ENCODE measurements around the gene KRTAP12-3. TPM values are rescaled to one million over a fixed set of nuclear protein-coding genes. Genes with fewer than 3 reads are reported as not detected.
"Not testable (repeated sequence)": the region's sequence is repeated elsewhere in the genome, so short reads cannot be mapped to it uniquely, and the experiment has no call there.

The KRTAP12-3 gene
- total and polyA plus RNA-seq, 3 donors from 2014 or later = not detected

- H3K36me3 ChIP-seq (ENCODE audit: low read depth, missing control alignments) = no peaks in the 10 kb centered on the region
- WGBS, 2 donors = 89 to 92% methylated on average over 1 of the region's 1 CpG
- no peaks in the 10 kb centered on the region for H3K4me1 ChIP-seq
- H3K27me3 ChIP-seq = no peaks in the 10 kb centered on the region
- DNase-seq = no peak
- no peak for TF ChIP-seq CTCF (IDR thresholded peaks at IDR 0.05)
- TF ChIP-seq POLR2A (IDR thresholded peaks at IDR 0.05) = no peak
- no peak overlapping the region for H3K4me3 ChIP-seq
- intact Hi-C loops (cut with DNase I; ENCODE audit: low total_unique reads) = no loop called here
- H3K9me3 ChIP-seq = no peaks in the 10 kb centered on the region
- H3K27ac ChIP-seq = no peak overlapping the region
Observed at GRCh38 chr21:44632067-44632466, 25.7 kb upstream of the KRTAP12-3 start.

DNA sequence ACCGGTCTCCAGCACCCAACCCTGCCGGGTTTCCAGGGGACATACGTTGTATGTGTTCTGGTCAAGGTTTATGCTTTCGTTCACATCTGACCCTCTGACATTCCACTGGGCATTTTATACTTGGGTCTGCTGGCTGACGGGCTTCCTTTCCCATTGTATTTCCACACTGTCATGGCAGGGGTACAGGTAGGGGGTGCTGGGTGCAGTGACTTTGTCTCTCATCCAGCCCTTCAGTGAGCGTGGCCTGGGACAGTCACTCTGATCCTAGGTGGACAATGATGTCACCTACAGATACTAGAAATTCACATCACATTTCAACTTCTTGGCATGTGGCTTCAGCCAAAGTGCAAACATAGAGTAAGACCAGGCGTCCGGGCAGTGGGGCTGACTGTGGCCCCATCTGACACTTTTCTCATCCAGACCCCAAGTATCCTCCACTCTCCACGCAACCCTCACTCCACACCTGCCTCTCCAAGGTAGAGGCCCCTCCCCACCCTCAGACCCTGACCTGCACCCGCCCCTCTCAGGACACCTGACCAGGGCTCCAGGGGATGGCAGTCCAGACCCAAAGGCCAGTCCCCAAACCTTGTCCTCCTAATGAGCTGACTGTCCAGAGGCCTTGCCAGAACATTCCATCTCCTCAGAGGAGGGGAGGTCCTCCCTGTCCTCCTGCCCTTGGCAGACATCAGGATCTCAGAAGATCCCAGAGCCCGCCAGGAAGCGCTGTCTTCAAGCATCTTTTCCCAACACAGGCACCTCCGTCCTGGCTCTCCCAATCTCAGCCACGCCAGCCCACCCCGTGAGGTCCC is 21.3 kb upstream of the KRTAP12-3 start:
- TF ChIP-seq POLR2A (IDR thresholded peaks at IDR 0.05) (no peak), CTCF (IDR thresholded peaks at IDR 0.05) (no peak)
- no peaks in the 10 kb centered on the region for H3K36me3 ChIP-seq (ENCODE audit: low read depth, missing control alignments)
- no peak overlapping the region for H3K4me3 ChIP-seq
- no peaks in the 10 kb centered on the region for H3K27me3 ChIP-seq
- no peak for DNase-seq
- 76 to 79% methylated on average over 15 of the region's 15 CpGs for WGBS, 2 donors
- no peaks in the 10 kb centered on the region for H3K9me3 ChIP-seq
- intact Hi-C loops (cut with DNase I; ENCODE audit: low total_unique reads) = no loop called here
- H3K4me1 ChIP-seq = no peaks in the 10 kb centered on the region
- H3K27ac ChIP-seq = no peak overlapping the region

DNA sequence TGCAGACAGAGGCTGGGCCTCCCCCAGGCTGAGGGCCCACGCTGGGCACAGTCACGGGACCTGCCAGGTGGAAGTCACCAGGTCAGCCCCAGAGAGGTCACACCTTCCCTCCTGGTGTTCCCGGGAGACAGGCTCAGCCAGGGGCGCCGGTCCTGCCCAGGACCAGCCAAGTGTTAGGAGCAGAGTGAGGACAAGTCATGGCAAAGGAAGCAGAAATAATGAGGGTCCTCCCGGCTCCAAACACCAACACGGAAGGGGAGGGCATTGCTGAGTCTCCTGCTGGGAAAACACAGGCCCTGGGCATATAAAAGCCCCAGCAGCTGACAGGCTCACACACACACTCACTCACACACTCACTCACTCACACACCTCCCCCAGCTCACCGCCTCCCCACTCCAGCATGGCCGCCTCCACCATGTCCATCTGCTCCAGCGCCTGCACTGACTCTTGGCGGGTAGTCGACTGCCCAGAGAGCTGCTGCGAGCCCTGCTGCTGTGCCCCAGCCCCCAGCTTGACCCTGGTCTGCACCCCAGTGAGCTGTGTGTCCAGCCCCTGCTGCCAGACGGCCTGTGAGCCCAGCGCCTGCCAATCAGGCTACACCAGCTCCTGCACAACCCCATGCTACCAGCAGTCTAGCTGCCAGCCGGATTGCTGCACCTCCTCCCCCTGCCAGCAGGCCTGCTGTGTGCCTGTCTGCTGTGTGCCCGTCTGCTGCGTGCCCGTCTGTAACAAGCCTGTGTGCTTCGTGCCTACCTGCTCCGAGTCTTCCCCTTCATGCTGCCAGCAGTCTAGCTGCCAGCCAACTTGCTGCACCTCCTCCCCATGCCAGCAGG is 20.5 kb upstream of the KRTAP12-3 start, which contains the start of gene KRTAP10-10:
Gene KRTAP10-10, plus strand, starts transcription at position 339 of the 833 bp plus-strand sequence. Its CDS starts 62 bp downstream, at position 401.
- Histone ChIP-seq H3K36me3 (ENCODE audit: low read depth, missing control alignments) (no peaks in the 10 kb centered on the region), H3K27me3 (no peaks in the 10 kb centered on the region), H3K27ac (no peak within 1 kb of the TSS), H3K4me3 (no peak within 1 kb of the TSS), H3K4me1 (no peaks in the 10 kb centered on the region), H3K9me3 (no peaks in the 10 kb centered on the region)
- no peak for DNase-seq
- 57 to 60% methylated on average over 13 to 19 of the region's 21 CpGs for WGBS, 2 donors
- intact Hi-C loops (cut with DNase I; ENCODE audit: low total_unique reads) = no loop called here
- TF ChIP-seq POLR2A (IDR thresholded peaks at IDR 0.05) = no peak
- no peak for TF ChIP-seq CTCF (IDR thresholded peaks at IDR 0.05)

DNA sequence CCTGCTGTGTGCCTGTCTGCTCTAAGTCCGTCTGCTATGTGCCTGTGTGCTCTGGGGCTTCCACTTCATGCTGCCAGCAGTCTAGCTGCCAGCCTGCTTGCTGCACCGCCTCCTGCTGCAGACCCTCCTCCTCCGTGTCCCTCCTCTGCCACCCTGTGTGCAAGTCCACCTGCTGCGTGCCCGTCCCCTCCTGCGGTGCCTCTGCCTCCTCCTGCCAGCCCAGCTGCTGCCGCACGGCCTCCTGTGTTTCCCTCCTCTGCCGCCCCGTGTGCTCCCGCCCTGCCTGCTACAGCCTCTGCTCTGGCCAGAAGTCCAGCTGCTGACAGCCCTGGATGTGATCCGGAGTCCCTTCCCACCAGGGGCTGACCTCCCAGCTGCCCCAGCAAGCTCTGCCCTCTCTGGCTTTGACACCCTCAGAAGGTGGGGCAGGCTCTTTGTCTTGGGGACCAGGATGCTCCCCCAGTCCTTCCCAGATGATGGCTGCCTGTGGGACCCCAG is 19.8 kb upstream of the KRTAP12-3 start:
- intact Hi-C loops (cut with DNase I; ENCODE audit: low total_unique reads) = not testable (repeated sequence)

DNA sequence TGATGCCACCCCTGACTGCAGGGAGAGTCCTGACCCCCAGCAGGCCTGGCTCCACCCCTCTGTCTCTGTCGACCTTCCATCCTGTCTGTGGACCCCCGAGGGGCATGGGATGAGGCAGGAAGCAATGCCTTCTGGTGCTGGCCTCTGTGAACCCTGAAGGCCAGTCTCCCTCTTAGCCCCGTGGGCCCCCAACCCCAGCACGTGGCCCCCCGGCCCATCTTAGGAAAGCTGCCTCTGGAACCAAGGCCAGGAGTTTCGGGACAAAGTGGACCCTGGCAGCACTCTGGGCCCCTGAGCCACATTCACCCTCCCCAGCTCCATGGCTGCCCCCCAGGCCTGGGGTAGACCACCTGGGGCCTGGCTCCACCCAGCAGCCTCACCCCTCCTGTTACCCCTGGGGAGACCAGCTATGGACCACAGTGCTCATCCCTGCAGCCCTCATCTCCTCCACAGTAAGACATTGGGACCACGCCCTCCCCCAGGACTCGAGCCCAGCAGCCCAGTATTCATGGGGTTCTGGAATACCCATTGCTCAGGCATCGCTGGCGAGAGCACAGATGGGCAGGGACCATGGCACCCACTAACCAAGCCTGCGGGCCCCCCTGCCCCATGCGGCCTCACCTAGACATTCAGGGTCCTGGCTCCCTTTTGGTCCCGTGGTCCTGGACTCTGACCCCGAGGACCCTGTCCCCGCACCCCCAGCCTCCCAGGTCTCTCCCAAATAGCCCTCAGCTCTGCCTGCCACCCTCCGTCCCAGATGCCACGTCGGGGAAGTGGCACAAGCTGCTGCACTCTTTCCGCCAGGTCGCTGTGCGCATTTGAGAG is 19.0 kb upstream of the KRTAP12-3 start:
- H3K27me3 ChIP-seq; H3K4me1 ChIP-seq; H3K9me3 ChIP-seq; H3K27ac ChIP-seq; H3K4me3 ChIP-seq; intact Hi-C loops (cut with DNase I; ENCODE audit: low total_unique reads); H3K36me3 ChIP-seq (ENCODE audit: low read depth, missing control alignments); DNase-seq: not testable (repeated sequence)
- WGBS, 2 donors = 81 to 93% methylated on average over 7 to 21 of the region's 21 CpGs

More for the DNA sequence above, 19.8 kb upstream of the KRTAP12-3 start:
- not testable (repeated sequence) for H3K36me3 ChIP-seq (ENCODE audit: low read depth, missing control alignments); H3K4me3 ChIP-seq; H3K27me3 ChIP-seq; H3K9me3 ChIP-seq; H3K4me1 ChIP-seq; H3K27ac ChIP-seq; DNase-seq
- WGBS, 2 donors = 56 to 65% methylated on average over 5 to 11 of the region's 12 CpGs

All from testis (tissue), 3 donors.